GM19372 (cell line): Measurements from ENCODE around the gene SYCP1.
"Not testable (repeated sequence)": the region's sequence is repeated elsewhere in the genome, so short reads cannot be mapped to it uniquely, and the experiment has no call there.

ENCODE experiments used
- ATAC-seq: cut with Tn5 transposase; IDR thresholded peaks from one replicate; pipeline ENCODE4 v1.9.1; 2021; ENCODE audit warnings: mild to moderate bottlenecking, low read depth, moderate library complexity; ENCODE audit not compliant: unreplicated experiment

Gene SYCP1, protein sequence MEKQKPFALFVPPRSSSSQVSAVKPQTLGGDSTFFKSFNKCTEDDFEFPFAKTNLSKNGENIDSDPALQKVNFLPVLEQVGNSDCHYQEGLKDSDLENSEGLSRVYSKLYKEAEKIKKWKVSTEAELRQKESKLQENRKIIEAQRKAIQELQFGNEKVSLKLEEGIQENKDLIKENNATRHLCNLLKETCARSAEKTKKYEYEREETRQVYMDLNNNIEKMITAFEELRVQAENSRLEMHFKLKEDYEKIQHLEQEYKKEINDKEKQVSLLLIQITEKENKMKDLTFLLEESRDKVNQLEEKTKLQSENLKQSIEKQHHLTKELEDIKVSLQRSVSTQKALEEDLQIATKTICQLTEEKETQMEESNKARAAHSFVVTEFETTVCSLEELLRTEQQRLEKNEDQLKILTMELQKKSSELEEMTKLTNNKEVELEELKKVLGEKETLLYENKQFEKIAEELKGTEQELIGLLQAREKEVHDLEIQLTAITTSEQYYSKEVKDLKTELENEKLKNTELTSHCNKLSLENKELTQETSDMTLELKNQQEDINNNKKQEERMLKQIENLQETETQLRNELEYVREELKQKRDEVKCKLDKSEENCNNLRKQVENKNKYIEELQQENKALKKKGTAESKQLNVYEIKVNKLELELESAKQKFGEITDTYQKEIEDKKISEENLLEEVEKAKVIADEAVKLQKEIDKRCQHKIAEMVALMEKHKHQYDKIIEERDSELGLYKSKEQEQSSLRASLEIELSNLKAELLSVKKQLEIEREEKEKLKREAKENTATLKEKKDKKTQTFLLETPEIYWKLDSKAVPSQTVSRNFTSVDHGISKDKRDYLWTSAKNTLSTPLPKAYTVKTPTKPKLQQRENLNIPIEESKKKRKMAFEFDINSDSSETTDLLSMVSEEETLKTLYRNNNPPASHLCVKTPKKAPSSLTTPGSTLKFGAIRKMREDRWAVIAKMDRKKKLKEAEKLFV

GRCh38 chr1:114854693-114855320 lies at the start of gene SYCP1:
TSS of gene SYCP1 (plus strand) at chr1:114854863. CDS start at chr1:114855465, 602 bp downstream.
- no peak for ATAC-seq

DNA sequence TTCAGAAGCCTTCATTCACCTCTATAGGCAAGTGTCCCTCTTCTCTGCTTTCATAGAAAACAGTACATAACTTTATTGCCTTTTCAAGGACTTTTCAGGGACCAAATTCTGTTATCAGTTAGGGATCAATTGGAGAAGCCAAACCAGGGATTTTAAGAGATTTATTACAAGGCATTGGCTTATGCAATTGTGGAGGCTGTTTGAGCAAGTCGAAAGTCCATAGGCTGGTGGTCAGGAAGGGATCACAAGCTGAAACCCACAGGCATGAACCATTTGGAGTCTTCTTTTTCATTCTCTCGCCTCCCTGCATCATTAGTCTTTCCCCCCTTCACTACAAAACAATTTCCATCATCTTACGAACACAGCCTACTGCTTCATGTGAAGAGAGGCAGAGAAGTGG lies 34.8 kb upstream of the SYCP1 start:
- no peak for ATAC-seq

DNA sequence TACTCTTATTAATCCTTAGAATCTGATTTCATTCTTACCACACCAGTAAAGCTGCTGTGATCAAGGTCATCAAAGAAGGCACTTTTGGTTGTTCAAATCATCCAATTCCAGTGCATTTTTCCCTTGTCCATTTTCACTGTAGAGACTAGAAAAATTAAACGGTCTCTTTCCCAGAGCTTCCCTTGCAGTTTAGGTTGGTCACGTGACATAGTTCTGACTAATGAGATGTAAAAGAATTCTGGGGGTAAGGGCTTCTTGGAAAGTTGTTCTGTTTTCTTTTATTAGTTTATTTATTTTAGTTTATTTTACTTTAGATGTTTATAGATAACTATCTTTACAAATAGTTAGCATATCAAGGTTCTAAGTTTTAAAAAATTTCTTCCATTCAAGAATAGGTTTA lies 34.3 kb upstream of the SYCP1 start:
- no peak for ATAC-seq

DNA sequence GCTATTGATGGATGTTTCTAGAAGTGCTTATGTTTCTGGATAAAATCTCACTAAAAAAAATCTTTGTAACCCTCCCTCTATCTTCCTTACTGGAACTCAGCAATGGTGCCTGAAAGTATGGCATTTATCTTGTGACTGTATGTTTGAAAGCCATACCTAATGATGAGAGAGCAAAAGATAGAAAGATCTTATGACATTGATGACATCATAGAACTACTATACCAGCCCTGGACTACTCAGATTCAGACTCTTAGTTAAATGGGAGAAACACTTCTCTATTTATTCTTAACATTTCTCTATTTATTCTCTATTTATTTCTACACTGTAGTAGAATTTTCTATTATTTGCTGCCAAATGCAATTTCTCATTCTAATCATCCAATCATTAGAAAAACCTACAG lies 32.7 kb upstream of the SYCP1 start:
- ATAC-seq = no peak

DNA sequence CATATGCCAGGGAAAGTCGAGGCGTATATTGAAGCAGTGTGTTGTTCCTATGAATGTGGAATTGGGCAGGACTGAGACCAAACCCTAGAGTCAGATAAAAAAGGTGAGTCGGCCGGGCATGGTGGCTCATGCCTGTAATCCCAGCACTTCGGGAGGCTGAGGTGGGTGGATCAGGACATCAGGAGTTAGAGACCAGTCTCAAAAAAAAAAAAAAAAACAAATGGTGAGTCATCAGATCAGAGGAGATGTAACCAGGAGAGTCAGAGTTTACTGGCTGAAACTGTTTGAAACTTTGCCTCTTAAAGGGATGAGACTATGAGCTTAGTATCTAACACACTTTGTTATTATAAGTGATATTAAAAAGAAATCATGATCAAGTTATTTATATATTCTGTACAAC lies 26.4 kb upstream of the SYCP1 start:
- ATAC-seq = no peak

- ATAC-seq = not testable (repeated sequence)
Observed at GRCh38 chr1:114830075-114830474, 24.6 kb upstream of the SYCP1 start.

DNA sequence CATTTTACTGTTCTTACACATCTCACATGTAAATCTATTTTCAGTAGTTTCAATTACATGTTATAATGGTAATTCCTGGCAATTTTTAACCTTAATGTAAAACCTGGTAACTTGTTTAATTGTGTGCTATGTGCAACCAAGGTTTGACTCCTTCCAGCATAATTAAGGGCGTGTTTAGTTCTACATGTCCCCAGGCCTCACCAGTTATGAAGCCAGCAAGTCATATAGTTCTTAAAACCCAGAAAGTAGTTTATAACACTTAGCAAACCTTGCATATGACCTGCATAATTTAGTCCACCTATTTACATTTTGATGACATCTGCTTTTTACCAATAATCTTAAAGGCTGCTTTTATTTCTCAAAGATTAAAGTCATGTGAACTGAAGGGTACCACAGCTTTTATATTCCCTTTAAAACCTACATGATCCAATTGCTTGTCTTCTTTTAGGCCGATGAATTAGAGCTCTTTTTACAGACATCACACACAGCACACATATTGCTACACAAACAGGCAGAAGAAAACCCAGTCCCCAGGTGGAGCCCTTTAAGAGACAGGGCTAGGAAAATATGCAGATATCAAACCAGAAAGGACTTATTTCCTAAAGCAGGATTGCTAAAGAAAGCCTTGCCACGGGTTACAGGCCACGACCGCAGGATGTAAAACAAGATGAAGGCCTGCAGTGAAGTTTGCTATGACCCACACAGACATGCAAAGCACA lies 23.2 kb upstream of the SYCP1 start:
- ATAC-seq = no peak

DNA sequence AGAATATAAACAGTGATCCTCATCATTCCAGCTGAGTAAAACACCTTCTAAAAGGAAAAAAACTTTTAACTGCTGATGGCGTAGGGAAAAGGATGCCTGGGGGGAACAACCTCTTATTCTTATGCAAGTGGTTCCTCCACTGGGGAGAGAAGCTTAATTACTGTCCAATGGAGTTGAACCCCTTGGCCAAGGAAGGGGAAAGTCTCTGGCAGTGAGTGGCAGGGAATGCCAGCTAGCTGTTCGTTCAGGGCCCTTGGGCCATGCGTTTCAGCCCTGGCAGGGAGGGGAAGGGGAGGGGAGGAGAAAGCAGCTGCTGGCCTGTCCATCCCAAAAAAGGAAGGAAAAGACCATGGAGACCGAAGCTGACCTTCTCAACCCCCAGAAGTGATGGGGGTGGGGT lies 22.6 kb upstream of the SYCP1 start:
- ATAC-seq = no peak

GRCh38 chr1:114833421-114833820 lies 21.2 kb upstream of the SYCP1 start:
- ATAC-seq = no peak

GRCh38 chr1:114844270-114844669 lies 10.4 kb upstream of the SYCP1 start:
- ATAC-seq = no peak

GRCh38 chr1:114853584-114853983 lies 1.1 kb upstream of the SYCP1 start:
- no peak for ATAC-seq

DNA sequence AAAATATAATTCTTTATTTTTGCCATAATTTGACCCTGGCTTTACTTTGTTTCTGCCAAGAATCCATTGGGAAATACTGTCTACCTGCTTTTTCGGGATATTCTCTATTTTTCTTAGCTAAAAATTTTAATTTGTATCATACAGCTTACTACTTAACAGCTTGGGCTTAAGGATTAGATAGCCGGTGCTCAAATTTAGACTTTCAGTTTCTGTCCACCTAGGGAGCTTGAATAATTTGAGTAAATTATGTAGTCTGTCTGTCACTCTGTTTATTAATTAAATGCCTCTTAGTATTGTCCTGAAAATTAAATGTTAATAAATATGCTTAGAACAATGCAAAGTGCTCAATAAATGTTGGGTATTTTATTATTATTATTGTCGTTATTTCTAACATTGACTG lies 6.7 kb downstream of the SYCP1 start:
- ATAC-seq = no peak

- ATAC-seq = no peak
Observed at GRCh38 chr1:114892194-114892918, 37.7 kb downstream of the SYCP1 start.

DNA sequence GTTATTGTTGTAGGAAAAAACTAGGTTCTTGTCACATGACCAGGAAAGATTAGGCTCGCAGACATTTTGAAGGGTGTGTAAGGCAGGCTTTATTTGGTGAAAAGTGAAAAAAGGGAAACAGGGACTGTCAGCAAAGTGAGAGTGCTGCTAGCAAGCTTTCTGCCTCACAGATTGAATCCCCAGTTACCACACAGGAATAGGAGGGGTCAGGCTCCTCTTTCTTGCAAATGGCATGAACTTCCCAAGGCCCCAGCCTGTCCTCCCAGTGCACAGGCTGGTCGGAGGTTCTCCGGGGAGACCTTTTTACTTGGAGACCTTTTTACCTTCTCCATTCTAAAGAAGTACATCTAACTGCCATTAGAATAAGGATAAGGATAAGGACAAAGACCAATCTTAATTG lies 42.1 kb downstream of the SYCP1 start:
- no peak for ATAC-seq

- ATAC-seq = no peak
Observed at GRCh38 chr1:114901814-114902213, 47.2 kb downstream of the SYCP1 start.

- ATAC-seq = no peak
Observed at GRCh38 chr1:114902343-114902742, 47.7 kb downstream of the SYCP1 start.

- no peak for ATAC-seq
Observed at GRCh38 chr1:114903480-114903879, 48.8 kb downstream of the SYCP1 start.

GRCh38 chr1:114915720-114916119 lies 61.1 kb downstream of the SYCP1 start:
- not testable (repeated sequence) for ATAC-seq

DNA sequence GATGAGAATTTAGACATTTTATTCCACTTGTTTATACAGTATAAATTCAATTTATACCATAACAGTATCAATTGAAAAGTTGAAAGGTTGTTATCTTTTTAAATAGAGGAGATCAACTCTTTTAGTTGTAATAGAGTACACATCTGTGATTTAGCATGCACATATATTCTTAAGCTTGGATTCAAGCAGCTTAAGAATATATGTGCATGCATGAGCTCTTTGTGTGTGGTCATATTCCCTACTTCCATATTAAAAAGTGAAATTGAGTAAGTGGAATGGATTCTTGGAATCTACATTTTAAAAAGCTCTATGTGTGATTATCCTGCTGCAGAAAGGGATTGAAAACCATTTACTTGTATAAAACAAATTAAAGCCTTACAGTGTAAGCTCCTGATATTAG lies 71.9 kb downstream of the SYCP1 start:
- no peak for ATAC-seq

DNA sequence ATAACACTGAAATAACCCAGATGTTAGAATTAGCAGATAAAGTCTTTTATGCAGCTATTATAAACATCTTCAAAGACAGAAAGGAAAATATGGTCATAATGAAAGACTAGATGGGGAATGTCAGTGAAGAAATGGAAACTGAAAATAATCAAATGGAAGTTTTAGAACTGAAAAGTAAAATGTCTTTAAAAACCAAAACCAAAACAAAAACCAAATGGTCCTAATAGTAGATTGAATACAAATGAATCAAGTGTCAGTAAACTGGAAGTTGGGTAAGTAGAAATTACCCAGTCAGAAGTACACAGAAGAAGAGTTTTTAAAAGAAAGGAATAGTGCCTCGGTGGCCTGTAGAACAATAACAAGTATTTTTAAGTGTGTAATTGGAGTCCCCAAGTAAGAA lies 72.7 kb downstream of the SYCP1 start:
- no peak for ATAC-seq
